Trophoblast cell (in vitro differentiated cells and primary cell): ENCODE data around the gene GNAL.
"Not testable (repeated sequence)": the region's sequence is repeated elsewhere in the genome, so short reads cannot be mapped to it uniquely, and the experiment has no call there.

Experiments used
- DNase-seq, 2 donors: peaks; one replicate each; pipeline ENCODE4 v3.0.0-alpha.2; 2016
- H2AFZ ChIP-seq: 2 replicates; pipeline ENCODE4 v1.6.1; 2013; ENCODE audit warnings: low read length, moderate library complexity, mild to moderate bottlenecking; ENCODE audit not compliant: insufficient read depth, poor library complexity
- H2AK5ac ChIP-seq: 2 replicates; pipeline ENCODE4 v1.6.1; 2013; ENCODE audit warnings: mild to moderate bottlenecking, low read length
- H2BK120ac ChIP-seq: 2 replicates; pipeline ENCODE4 v1.6.1; 2013; ENCODE audit warnings: low read length, mild to moderate bottlenecking, moderate library complexity; ENCODE audit not compliant: insufficient read depth, poor library complexity
- H2BK12ac ChIP-seq: 2 replicates; pipeline ENCODE4 v1.6.1; 2013; ENCODE audit warnings: mild to moderate bottlenecking, low read length, moderate library complexity
- H2BK5ac ChIP-seq: 2 replicates; pipeline ENCODE4 v1.6.1; 2013; ENCODE audit warnings: low read length, low read depth, moderate library complexity, mild to moderate bottlenecking; ENCODE audit not compliant: poor library complexity
- H3K14ac ChIP-seq: 2 replicates; pipeline ENCODE4 v1.6.1; 2013; ENCODE audit warnings: mild to moderate bottlenecking, low read length
- H3K18ac ChIP-seq: 2 replicates; pipeline ENCODE4 v1.6.1; 2013; ENCODE audit warnings: mild to moderate bottlenecking, low read length
- H3K23ac ChIP-seq: 2 replicates; pipeline ENCODE4 v1.6.1; 2013; ENCODE audit warnings: low read length
- H3K27ac ChIP-seq: 2 replicates; pipeline ENCODE4 v1.5.1; 2013; ENCODE audit warnings: low read depth, mild to moderate bottlenecking, inconsistent platforms, low read length, moderate library complexity
- H3K27me3 ChIP-seq: 2 replicates; pipeline ENCODE4 v1.6.1; 2013; ENCODE audit warnings: inconsistent platforms, mild to moderate bottlenecking, low read length, moderate library complexity; ENCODE audit not compliant: insufficient read depth
- H3K36me3 ChIP-seq, 2 experiments: 1 replicate in 1 of 2; 2 replicates in 1 of 2; pipeline ENCODE4 v1.6.1; 2013; ENCODE audit warnings: low read length in 2 of 2, mild to moderate bottlenecking in 2 of 2, moderate library complexity in 1 of 2; ENCODE audit not compliant: insufficient read depth in 2 of 2, control insufficient read depth in 1 of 2
- H3K4ac ChIP-seq: 2 replicates; pipeline ENCODE4 v1.6.1; 2013; ENCODE audit warnings: low read depth, mild to moderate bottlenecking, low read length, moderate library complexity
- H3K4me1 ChIP-seq, 2 experiments: 1 replicate in 1 of 2; 2 replicates in 1 of 2; pipeline ENCODE4 v1.6.1; 2013; ENCODE audit warnings: low read length in 2 of 2, mild to moderate bottlenecking in 2 of 2, moderate library complexity in 1 of 2; ENCODE audit not compliant: insufficient read depth in 2 of 2, control insufficient read depth in 1 of 2
- H3K4me2 ChIP-seq: 2 replicates; pipeline ENCODE4 v1.6.1; 2013; ENCODE audit warnings: inconsistent platforms, mild to moderate bottlenecking, low read length, moderate library complexity
- H3K4me3 ChIP-seq: 2 replicates; pipeline ENCODE4 v1.5.1; 2013; ENCODE audit warnings: mild to moderate bottlenecking, low read depth, low read length, inconsistent platforms
- H3K79me1 ChIP-seq: one replicate; pipeline ENCODE4 v1.6.1; 2013; ENCODE audit warnings: low read length
- H3K79me2 ChIP-seq: 2 replicates; pipeline ENCODE4 v1.6.1; 2013; ENCODE audit warnings: low read length, mild to moderate bottlenecking; ENCODE audit not compliant: control insufficient read depth, insufficient read depth, poor library complexity
- H3K9ac ChIP-seq: 2 replicates; pipeline ENCODE4 v1.6.1; 2013; ENCODE audit warnings: mild to moderate bottlenecking, low read length
- H3K9me3 ChIP-seq: 2 replicates; pipeline ENCODE4 v1.6.1; 2013; ENCODE audit warnings: low read depth, mild to moderate bottlenecking, control low read depth, inconsistent platforms, low read length; ENCODE audit not compliant: insufficient read depth
- H4K12ac ChIP-seq: 2 replicates; pipeline ENCODE4 v1.6.1; 2013; ENCODE audit warnings: low read depth, mild to moderate bottlenecking, low read length, moderate library complexity
- H4K8ac ChIP-seq: 2 replicates; pipeline ENCODE4 v1.6.1; 2013; ENCODE audit warnings: low read depth, mild to moderate bottlenecking, low read length, moderate library complexity
- H4K91ac ChIP-seq: one replicate; pipeline ENCODE4 v1.6.1; 2013; ENCODE audit warnings: low read depth, mild to moderate bottlenecking, low read length, moderate library complexity
- WGBS: extraction: QIAGEN DNeasy Blood & Tissue Kit; methylation state at CpG from one replicate; pipeline ENCODE4 v1.1.7; 2013; ENCODE audit warnings: missing lambda C conversion rate; ENCODE audit not compliant: insufficient read length, insufficient coverage; ENCODE audit errors: extremely low coverage; 5-methylcytosine and 5-hydroxymethylcytosine counted together

The GNAL gene

DNA sequence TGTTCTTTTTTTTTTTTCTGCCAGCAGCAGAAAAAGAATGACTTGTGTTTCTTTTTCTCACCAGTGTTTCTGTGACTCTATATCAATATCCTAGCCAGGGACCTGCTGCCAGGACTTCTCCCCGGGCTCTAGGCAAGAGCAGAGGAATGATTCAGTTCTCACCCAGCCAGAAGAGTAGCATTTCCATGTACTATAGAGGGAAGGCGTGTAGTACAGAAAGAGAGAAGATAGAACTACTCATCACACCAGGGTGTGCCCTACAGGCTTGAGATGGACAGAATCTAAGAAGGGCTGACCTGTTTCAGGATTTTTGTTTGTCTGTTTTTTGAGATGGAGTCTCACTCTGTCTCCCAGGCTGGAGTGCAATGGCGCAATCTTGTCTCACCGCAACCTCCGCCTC lies 230.5 kb downstream of the GNAL start:
- not testable (repeated sequence) for H3K23ac ChIP-seq, H2AK5ac ChIP-seq, H4K8ac ChIP-seq, H3K4me2 ChIP-seq, H3K9me3 ChIP-seq, DNase-seq, H3K79me1 ChIP-seq, H3K27me3 ChIP-seq, H4K91ac ChIP-seq, H4K12ac ChIP-seq, H3K4ac ChIP-seq, H2AFZ ChIP-seq, H3K79me2 ChIP-seq, H3K27ac ChIP-seq, H3K14ac ChIP-seq, H3K4me1 ChIP-seq, H3K9ac ChIP-seq, H3K18ac ChIP-seq, H2BK120ac ChIP-seq, H2BK5ac ChIP-seq, H2BK12ac ChIP-seq, H3K4me3 ChIP-seq, H3K36me3 ChIP-seq
- no CpG with 5 or more reads among the region's 5 CpGs for WGBS

DNA sequence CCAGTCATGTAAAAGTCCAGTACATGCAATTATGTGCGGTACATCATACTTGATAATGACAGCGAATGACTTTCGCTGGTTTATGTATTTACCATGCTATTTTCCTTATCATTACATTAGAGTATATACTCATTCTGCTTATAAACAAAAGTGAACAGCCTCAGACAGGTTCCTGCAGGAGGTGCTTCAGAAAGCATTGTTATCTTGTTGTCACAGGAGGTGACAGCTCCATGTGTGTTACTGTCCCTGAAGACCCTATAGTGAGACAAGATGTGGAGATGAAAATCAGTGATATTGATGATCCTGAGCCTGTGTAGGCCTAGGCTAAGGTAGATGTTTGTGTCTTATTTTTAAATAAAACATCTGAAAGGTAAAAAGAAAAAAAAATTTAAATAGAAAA lies 234.4 kb downstream of the GNAL start:
- H4K12ac ChIP-seq: no peak overlapping the region
- no peak overlapping the region for H3K9ac ChIP-seq
- no peaks in the 10 kb centered on the region for H3K36me3 ChIP-seq
- no peaks in the 10 kb centered on the region for H3K9me3 ChIP-seq
- no peak overlapping the region for H3K4me3 ChIP-seq
- DNase-seq: no peak
- no peak overlapping the region for H3K14ac ChIP-seq
- H2BK120ac ChIP-seq: no peak overlapping the region
- H3K4ac ChIP-seq: no peak overlapping the region
- H3K4me2 ChIP-seq: no peak overlapping the region
- H2BK5ac ChIP-seq: no peak overlapping the region
- WGBS: no CpG with 5 or more reads among the region's 3 CpGs
- H2AK5ac ChIP-seq: no peak overlapping the region
- H3K79me1 ChIP-seq: no peaks in the 10 kb centered on the region
- no peak overlapping the region for H4K91ac ChIP-seq
- H3K18ac ChIP-seq: no peak overlapping the region
- H3K27ac ChIP-seq: no peak overlapping the region
- no peak overlapping the region for H2AFZ ChIP-seq
- H3K4me1 ChIP-seq: peaks cover 4 to 6% of the 10 kb centered on the region in 2 experiments
- H4K8ac ChIP-seq: no peak overlapping the region
- no peaks in the 10 kb centered on the region for H3K27me3 ChIP-seq
- no peak overlapping the region for H3K23ac ChIP-seq
- H2BK12ac ChIP-seq: no peak overlapping the region
- H3K79me2 ChIP-seq: no peaks in the 10 kb centered on the region

DNA sequence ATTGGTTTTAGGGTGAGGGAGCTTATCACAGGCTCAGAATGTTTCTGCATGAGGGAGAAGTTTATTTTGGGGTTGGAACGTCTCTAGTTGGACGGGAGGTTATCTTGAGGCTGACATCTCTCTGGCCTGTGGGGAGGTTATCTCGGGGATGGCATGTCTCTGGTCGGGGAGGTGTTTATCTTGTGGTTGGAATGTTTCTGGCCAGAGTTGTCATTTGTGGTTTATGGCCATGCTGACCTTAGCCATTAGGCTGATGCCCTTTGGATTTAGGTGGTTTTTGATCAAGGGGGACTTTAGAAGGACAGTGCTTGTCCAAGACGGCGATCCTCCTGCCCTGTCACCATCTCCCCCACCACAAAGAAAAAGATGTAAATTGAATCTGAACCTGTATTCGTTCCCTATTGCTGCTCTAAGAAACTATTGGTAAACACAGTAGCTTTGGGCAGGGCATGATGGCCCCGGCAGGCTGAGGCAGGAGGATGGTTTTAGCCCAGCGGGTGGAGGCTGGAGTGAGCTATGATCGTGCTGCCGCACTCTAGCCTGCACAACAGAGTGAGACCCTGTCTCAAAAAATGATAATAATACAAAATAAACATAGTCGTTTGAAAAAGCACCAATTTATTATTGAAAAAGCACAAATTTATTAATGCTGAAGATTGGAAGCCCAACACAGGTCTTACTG lies 236.9 kb downstream of the GNAL start:
- H3K23ac ChIP-seq: no peak overlapping the region
- H3K4me3 ChIP-seq: no peak overlapping the region
- H3K79me1 ChIP-seq: no peaks in the 10 kb centered on the region
- DNase-seq: no peak
- H2AFZ ChIP-seq: no peak overlapping the region
- no peak overlapping the region for H3K18ac ChIP-seq
- H2BK12ac ChIP-seq: no peak overlapping the region
- no peak overlapping the region for H4K8ac ChIP-seq
- H3K9me3 ChIP-seq: no peaks in the 10 kb centered on the region
- H3K4me2 ChIP-seq: no peak overlapping the region
- no peak overlapping the region for H4K91ac ChIP-seq
- no peak overlapping the region for H3K27ac ChIP-seq
- no peaks in the 10 kb centered on the region for H3K79me2 ChIP-seq
- no peak overlapping the region for H3K4ac ChIP-seq
- no CpG with 5 or more reads among the region's 12 CpGs for WGBS
- no peak overlapping the region for H4K12ac ChIP-seq
- no peak overlapping the region for H2BK5ac ChIP-seq
- H3K36me3 ChIP-seq: no peaks in the 10 kb centered on the region
- no peak overlapping the region for H3K9ac ChIP-seq
- H3K14ac ChIP-seq: no peak overlapping the region
- peaks cover 4 to 6% of the 10 kb centered on the region in 2 experiments for H3K4me1 ChIP-seq
- H3K27me3 ChIP-seq: no peaks in the 10 kb centered on the region
- no peak overlapping the region for H2AK5ac ChIP-seq
- no peak overlapping the region for H2BK120ac ChIP-seq

DNA sequence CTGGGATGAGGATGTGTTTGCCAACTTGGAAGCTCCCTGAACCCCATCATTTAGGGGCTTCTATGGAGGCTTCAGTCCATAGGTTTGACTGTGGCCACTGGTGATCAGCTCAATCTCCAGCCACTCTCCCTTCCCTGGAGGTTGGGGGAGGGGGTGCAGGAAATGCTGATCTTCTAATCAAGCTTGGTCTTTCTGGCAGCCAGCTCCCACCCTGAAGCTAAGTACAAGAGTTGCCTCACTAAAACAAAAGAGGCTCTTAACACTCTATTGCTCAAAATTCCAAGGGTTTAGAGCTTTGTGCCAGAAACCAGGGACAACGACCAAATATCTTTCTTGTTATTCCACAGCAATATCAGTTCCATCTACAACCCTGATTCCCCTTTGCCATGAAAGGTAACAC lies 238.4 kb downstream of the GNAL start:
- H3K36me3 ChIP-seq: no peaks in the 10 kb centered on the region
- H3K9ac ChIP-seq: no peak overlapping the region
- no peaks in the 10 kb centered on the region for H3K9me3 ChIP-seq
- no peak overlapping the region for H4K91ac ChIP-seq
- H2BK5ac ChIP-seq: no peak overlapping the region
- no peak overlapping the region for H3K18ac ChIP-seq
- H3K4me3 ChIP-seq: no peak overlapping the region
- no peak overlapping the region for H3K27ac ChIP-seq
- H3K79me1 ChIP-seq: no peaks in the 10 kb centered on the region
- H3K4ac ChIP-seq: no peak overlapping the region
- H3K4me2 ChIP-seq: no peak overlapping the region
- no peak overlapping the region for H3K23ac ChIP-seq
- no CpG with 5 or more reads among the region's 1 CpG for WGBS
- H2AK5ac ChIP-seq: no peak overlapping the region
- H3K79me2 ChIP-seq: no peaks in the 10 kb centered on the region
- H2AFZ ChIP-seq: no peak overlapping the region
- H3K4me1 ChIP-seq: peaks cover 4 to 6% of the 10 kb centered on the region in 2 experiments
- H2BK120ac ChIP-seq: no peak overlapping the region
- no peaks in the 10 kb centered on the region for H3K27me3 ChIP-seq
- H3K14ac ChIP-seq: no peak overlapping the region
- H4K8ac ChIP-seq: no peak overlapping the region
- DNase-seq: no peak
- H2BK12ac ChIP-seq: no peak overlapping the region
- H4K12ac ChIP-seq: no peak overlapping the region
